Kidney tubule cell (primary cell): ENCODE data around the gene EIF3B.
"Not testable (repeated sequence)": the region's sequence is repeated elsewhere in the genome, so short reads cannot be mapped to it uniquely, and the experiment has no call there.

Experiments used
- DNase-seq: peaks from one replicate; pipeline ENCODE4 v3.0.0-alpha.2; 2018; ENCODE audit warnings: low spot score

The EIF3B gene

GRCh38 chr7:2376351-2377154 is 21.9 kb downstream of the EIF3B start:
- DNase-seq, result no peak

GRCh38 chr7:2377492-2377891 is 22.9 kb downstream of the EIF3B start:
- not testable (repeated sequence) for DNase-seq

GRCh38 chr7:2378125-2378524 is 23.5 kb downstream of the EIF3B start:
- DNase-seq, result not testable (repeated sequence)

- DNase-seq, result no peak
Measured at GRCh38 chr7:2379161-2379560, 24.5 kb downstream of the EIF3B start.

- DNase-seq, result no peak
Measured at GRCh38 chr7:2379821-2380450, 25.3 kb downstream of the EIF3B start.

GRCh38 chr7:2380461-2380860 is 25.8 kb downstream of the EIF3B start:
- DNase-seq, result no peak

- DNase-seq, result no peak
Measured at GRCh38 chr7:2381227-2381626, 26.6 kb downstream of the EIF3B start.

- DNase-seq, result no peak
Measured at GRCh38 chr7:2381881-2382509, 27.4 kb downstream of the EIF3B start.

GRCh38 chr7:2383543-2384274 is 29.1 kb downstream of the EIF3B start:
- no peak for DNase-seq

- no peak for DNase-seq
Measured at GRCh38 chr7:2384354-2385243, 30.0 kb downstream of the EIF3B start.

GRCh38 chr7:2386122-2386521 is 31.5 kb downstream of the EIF3B start:
- peak; percentile 65 for DNase-seq

- no peak for DNase-seq
Measured at GRCh38 chr7:2386964-2387669, 32.5 kb downstream of the EIF3B start.

GRCh38 chr7:2387897-2388636 is 33.4 kb downstream of the EIF3B start:
- peak; percentile 33 for DNase-seq

- DNase-seq, result no peak
Measured at GRCh38 chr7:2388637-2388954, 34.0 kb downstream of the EIF3B start.

- not testable (repeated sequence) for DNase-seq
Measured at GRCh38 chr7:2390020-2390816, 35.6 kb downstream of the EIF3B start.

GRCh38 chr7:2393706-2394105 is 39.1 kb downstream of the EIF3B start:
- no peak for DNase-seq

- DNase-seq, result no peak
Measured at GRCh38 chr7:2394566-2395082, 40.0 kb downstream of the EIF3B start.

- no peak for DNase-seq
Measured at GRCh38 chr7:2398506-2398905, 43.9 kb downstream of the EIF3B start.
